Neural progenitor cell (in vitro differentiated cells): Measurements from ENCODE around the gene SLC35F2. TPM values are rescaled to one million over a fixed set of nuclear protein-coding genes. Genes with fewer than 3 reads are reported as not detected.

Experiments used
- DNase-seq: peaks from one replicate; pipeline ENCODE4 v3.0.0-alpha.2; 2016; ENCODE audit warnings: low spot score
- H2AFZ ChIP-seq: fragments of 200-600 bp; sonication (generic); replicated peaks from 2 replicates; pipeline ENCODE4 v1.6.1; 2016; ENCODE audit warnings: antibody characterized with exemption
- H3F3A ChIP-seq: fragments of 200-600 bp; sonication (generic); 2 replicates; pipeline ENCODE4 v1.6.1; 2016; ENCODE audit warnings: antibody characterized with exemption, low read depth
- H3K27ac ChIP-seq: fragments of 200-600 bp; sonication (generic); 2 replicates; pipeline ENCODE4 v1.5.1; 2016; ENCODE audit warnings: mild to moderate bottlenecking
- H3K27me3 ChIP-seq: fragments of 200-600 bp; sonication (generic); 2 replicates; pipeline ENCODE4 v1.6.1; 2016; ENCODE audit warnings: mild to moderate bottlenecking, moderate library complexity
- H3K36me3 ChIP-seq: fragments of 200-600 bp; sonication (generic); 2 replicates; pipeline ENCODE4 v1.5.1; 2016
- H3K4me1 ChIP-seq: fragments of 200-600 bp; sonication (generic); 2 replicates; pipeline ENCODE4 v1.6.1; 2016; ENCODE audit warnings: mixed run types
- H3K4me2 ChIP-seq: fragments of 200-600 bp; sonication (generic); 2 replicates; pipeline ENCODE4 v1.6.1; 2016
- H3K4me3 ChIP-seq: fragments of 200-600 bp; sonication (generic); 2 replicates; pipeline ENCODE4 v1.5.1; 2016
- H3K79me2 ChIP-seq: fragments of 200-600 bp; sonication (generic); 2 replicates; pipeline ENCODE4 v1.6.1; 2016; ENCODE audit warnings: low read depth
- H3K9ac ChIP-seq: fragments of 200-600 bp; sonication (generic); 2 replicates; pipeline ENCODE4 v1.6.1; 2016
- H3K9me3 ChIP-seq: fragments of 200-600 bp; sonication (generic); 2 replicates; pipeline ENCODE4 v1.5.1; 2016; ENCODE audit warnings: low read depth
- H4K20me1 ChIP-seq: fragments of 200-600 bp; sonication (generic); 2 replicates; pipeline ENCODE4 v1.6.1; 2016; ENCODE audit warnings: low read depth
- H3K27ac Mint-ChIP-seq: 3 replicates; pipeline ENCODE4 v1.8.0; 2021; ENCODE audit warnings: mixed read lengths
- H3K27me3 Mint-ChIP-seq: 2 replicates; pipeline ENCODE4 v1.8.0; 2022; ENCODE audit warnings: low read depth, mild to moderate bottlenecking, inconsistent platforms, moderate library complexity, mixed read lengths; ENCODE audit not compliant: insufficient read depth
- H3K36me3 Mint-ChIP-seq: 3 replicates; pipeline ENCODE4 v1.8.0; 2021; ENCODE audit warnings: mixed read lengths
- H3K4me1 Mint-ChIP-seq: 3 replicates; pipeline ENCODE4 v1.8.0; 2021; ENCODE audit warnings: mixed read lengths
- H3K4me3 Mint-ChIP-seq: 3 replicates; pipeline ENCODE4 v1.8.0; 2021; ENCODE audit warnings: mild to moderate bottlenecking, moderate library complexity, mixed read lengths
- H3K9me3 Mint-ChIP-seq: 3 replicates; pipeline ENCODE4 v1.8.0; 2020; ENCODE audit warnings: mixed read lengths
- EZH2 ChIP-seq: fragments of 200-600 bp; sonication (generic); IDR thresholded peaks from 2 replicates; pipeline ENCODE4 v1.6.1; 2017; ENCODE audit warnings: antibody characterized with exemption, mild to moderate bottlenecking, moderate library complexity
- EZH2phosphoT487 ChIP-seq: fragments of 200-600 bp; sonication (generic); IDR thresholded peaks from 2 replicates; pipeline ENCODE4 v1.6.1; 2017; ENCODE audit warnings: antibody characterized with exemption
- total RNA-seq: library from RNA; depleted of rRNA; stranded (reverse); fragments of >200 nt; gene quantifications from 2 replicates; pipeline ENCODE4 v1.2.3, GENCODE V29; 2015; ENCODE audit warnings: low replicate concordance
- TF ChIP-seq, protein P1 (sequence below): fragments of 200-600 bp; sonication (generic); IDR thresholded peaks from 2 replicates; pipeline ENCODE4 v1.5.1; 2017; ENCODE audit warnings: antibody characterized with exemption, mild to moderate bottlenecking

Gene SLC35F2
- total RNA-seq, 1 donor from 2014 or later: 9.8 TPM

DNA sequence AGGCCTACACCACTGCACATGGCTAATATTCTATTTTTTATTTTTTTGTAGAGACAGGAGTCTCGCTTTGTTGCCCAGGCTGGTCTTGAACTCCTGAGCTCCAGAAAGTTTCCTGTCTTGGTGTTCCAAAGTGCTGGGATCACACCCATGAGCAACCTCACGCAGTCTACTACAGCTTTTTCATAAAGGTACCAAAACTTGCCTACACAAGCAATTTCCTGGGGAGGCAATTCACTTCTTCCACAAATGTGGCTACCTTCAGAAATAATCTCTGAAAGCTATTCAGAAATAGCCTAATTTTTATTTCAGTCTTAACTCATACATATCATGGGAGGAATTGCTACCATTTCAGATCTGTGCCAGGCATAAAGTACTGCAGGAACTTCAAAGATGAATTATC lies 11.4 kb downstream of the SLC35F2 start:
- Histone ChIP-seq H3K9me3 (no peaks in the 10 kb centered on the region), H3K27me3 (no peaks in the 10 kb centered on the region), H3K27ac (no peak overlapping the region), H3K36me3 (no peaks in the 10 kb centered on the region), H3F3A (peaks cover 11% of the 10 kb centered on the region), H4K20me1 (peaks cover 24% of the 10 kb centered on the region), H3K4me2 (no peak overlapping the region), H2AFZ (no peak overlapping the region), H3K79me2 (no peaks in the 10 kb centered on the region), H3K4me1 (peaks cover 11% of the 10 kb centered on the region), H3K9ac (no peak overlapping the region), H3K4me3 (no peak overlapping the region)
- no peak for TF ChIP-seq EZH2phosphoT487
- TF ChIP-seq, protein P1, sequence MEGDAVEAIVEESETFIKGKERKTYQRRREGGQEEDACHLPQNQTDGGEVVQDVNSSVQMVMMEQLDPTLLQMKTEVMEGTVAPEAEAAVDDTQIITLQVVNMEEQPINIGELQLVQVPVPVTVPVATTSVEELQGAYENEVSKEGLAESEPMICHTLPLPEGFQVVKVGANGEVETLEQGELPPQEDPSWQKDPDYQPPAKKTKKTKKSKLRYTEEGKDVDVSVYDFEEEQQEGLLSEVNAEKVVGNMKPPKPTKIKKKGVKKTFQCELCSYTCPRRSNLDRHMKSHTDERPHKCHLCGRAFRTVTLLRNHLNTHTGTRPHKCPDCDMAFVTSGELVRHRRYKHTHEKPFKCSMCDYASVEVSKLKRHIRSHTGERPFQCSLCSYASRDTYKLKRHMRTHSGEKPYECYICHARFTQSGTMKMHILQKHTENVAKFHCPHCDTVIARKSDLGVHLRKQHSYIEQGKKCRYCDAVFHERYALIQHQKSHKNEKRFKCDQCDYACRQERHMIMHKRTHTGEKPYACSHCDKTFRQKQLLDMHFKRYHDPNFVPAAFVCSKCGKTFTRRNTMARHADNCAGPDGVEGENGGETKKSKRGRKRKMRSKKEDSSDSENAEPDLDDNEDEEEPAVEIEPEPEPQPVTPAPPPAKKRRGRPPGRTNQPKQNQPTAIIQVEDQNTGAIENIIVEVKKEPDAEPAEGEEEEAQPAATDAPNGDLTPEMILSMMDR: no peak
- no peak for TF ChIP-seq EZH2
- no peak for DNase-seq
- Mint-ChIP-seq H3K4me3 (no peak overlapping the region), H3K27ac (no peak overlapping the region), H3K9me3 (no peaks in the 10 kb centered on the region), H3K4me1 (peaks cover 14% of the 10 kb centered on the region), H3K27me3 (peaks cover 4% of the 10 kb centered on the region), H3K36me3 (no peaks in the 10 kb centered on the region)

DNA sequence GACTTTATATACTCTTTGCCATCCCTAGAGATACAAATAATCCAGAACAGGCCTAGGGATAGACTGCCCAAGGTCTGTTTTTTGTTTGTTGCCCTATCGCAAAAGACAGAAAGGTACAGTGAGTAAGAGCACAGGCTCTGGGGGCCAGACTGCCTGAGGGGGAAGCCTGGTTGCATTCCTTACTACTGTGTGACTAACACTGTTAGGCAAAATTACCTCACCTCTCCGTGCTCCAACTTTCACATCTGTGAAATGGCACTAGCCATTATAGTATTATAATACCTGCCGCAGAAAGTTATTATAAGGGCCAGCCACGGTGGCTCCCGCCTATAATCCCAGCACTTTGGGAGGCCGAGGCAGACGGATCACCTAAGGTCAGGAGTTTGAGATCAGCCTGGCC lies 14.5 kb downstream of the SLC35F2 start:
- H3K4me1 Mint-ChIP-seq: peaks cover 26% of the 10 kb centered on the region
- DNase-seq: no peak
- Histone ChIP-seq H2AFZ (no peak overlapping the region), H3K36me3 (no peaks in the 10 kb centered on the region), H4K20me1 (peaks cover 14% of the 10 kb centered on the region), H3K9me3 (no peaks in the 10 kb centered on the region), H3K27ac (no peak overlapping the region), H3K4me1 (peaks cover 11% of the 10 kb centered on the region), H3K27me3 (no peaks in the 10 kb centered on the region), H3K79me2 (peaks cover 4% of the 10 kb centered on the region), H3K4me3 (no peak overlapping the region), H3K9ac (no peak overlapping the region), H3F3A (peaks cover 8% of the 10 kb centered on the region), H3K4me2 (no peak overlapping the region)
- no peaks in the 10 kb centered on the region for H3K9me3 Mint-ChIP-seq
- H3K27me3 Mint-ChIP-seq: peaks cover 2% of the 10 kb centered on the region
- no peak overlapping the region for H3K27ac Mint-ChIP-seq
- H3K36me3 Mint-ChIP-seq: no peaks in the 10 kb centered on the region
- no peak overlapping the region for H3K4me3 Mint-ChIP-seq
- TF ChIP-seq EZH2 (no peak), EZH2phosphoT487 (no peak)
- TF ChIP-seq, protein P1: no peak

DNA sequence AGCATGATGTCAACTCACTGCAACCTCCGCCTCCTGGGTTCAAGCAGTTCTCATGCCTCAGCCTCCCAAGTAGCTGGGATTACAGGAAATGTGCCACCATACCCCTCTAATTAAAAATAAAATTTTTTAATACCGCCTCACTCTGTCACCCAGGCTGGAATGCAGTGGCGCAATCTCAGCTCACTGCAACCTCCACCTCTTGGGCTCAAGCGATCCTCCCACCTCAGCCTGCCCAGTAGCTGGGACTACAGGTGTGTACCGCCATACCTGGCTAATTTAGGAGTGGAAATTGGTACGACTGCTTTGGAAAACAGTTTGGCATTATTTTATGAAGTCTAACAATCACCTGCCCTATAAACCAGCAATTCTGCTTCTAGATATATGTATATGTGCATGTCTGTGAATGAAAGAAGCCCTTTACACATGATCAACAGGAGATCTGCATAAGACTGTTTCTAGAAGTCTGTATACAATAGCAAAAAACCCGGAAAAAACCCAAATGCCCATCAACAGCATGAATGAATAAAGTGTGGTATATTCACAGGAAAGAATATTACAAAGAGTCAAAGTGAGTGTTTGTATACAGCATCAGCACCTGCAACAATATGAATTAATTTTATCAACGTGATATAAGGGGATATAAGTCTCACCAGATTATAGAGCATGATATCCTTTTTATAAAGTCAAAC lies 16.0 kb downstream of the SLC35F2 start:
- Mint-ChIP-seq H3K9me3 (no peaks in the 10 kb centered on the region), H3K27me3 (peaks cover 2% of the 10 kb centered on the region), H3K4me1 (peaks cover 14% of the 10 kb centered on the region), H3K36me3 (no peaks in the 10 kb centered on the region), H3K27ac (no peak overlapping the region), H3K4me3 (no peak overlapping the region)
- Histone ChIP-seq H3K9ac (no peak overlapping the region), H3K4me3 (no peak overlapping the region), H3K36me3 (no peaks in the 10 kb centered on the region), H3K4me1 (no peaks in the 10 kb centered on the region), H2AFZ (no peak overlapping the region), H3K4me2 (no peak overlapping the region), H3K79me2 (peaks cover 9% of the 10 kb centered on the region), H4K20me1 (no peaks in the 10 kb centered on the region), H3K9me3 (no peaks in the 10 kb centered on the region), H3K27me3 (no peaks in the 10 kb centered on the region), H3K27ac (no peak overlapping the region), H3F3A (no peaks in the 10 kb centered on the region)
- DNase-seq: no peak
- TF ChIP-seq EZH2 (no peak), EZH2phosphoT487 (no peak)
- TF ChIP-seq, protein P1: no peak
